Tracheal epithelial cell (primary cell): ENCODE measurements around the gene MAPK9. TPM values are rescaled to one million over a fixed set of nuclear protein-coding genes. Genes with fewer than 3 reads are reported as not detected.

Experiments used
- total RNA-seq: library from RNA; depleted of rRNA; stranded (reverse); fragments of >200 nt; gene quantifications from 2 replicates; pipeline ENCODE4 v1.2.1, GENCODE V29; 2014

Gene MAPK9
- total RNA-seq: 17.1 and 21.3 TPM in 2 replicates

DNA sequence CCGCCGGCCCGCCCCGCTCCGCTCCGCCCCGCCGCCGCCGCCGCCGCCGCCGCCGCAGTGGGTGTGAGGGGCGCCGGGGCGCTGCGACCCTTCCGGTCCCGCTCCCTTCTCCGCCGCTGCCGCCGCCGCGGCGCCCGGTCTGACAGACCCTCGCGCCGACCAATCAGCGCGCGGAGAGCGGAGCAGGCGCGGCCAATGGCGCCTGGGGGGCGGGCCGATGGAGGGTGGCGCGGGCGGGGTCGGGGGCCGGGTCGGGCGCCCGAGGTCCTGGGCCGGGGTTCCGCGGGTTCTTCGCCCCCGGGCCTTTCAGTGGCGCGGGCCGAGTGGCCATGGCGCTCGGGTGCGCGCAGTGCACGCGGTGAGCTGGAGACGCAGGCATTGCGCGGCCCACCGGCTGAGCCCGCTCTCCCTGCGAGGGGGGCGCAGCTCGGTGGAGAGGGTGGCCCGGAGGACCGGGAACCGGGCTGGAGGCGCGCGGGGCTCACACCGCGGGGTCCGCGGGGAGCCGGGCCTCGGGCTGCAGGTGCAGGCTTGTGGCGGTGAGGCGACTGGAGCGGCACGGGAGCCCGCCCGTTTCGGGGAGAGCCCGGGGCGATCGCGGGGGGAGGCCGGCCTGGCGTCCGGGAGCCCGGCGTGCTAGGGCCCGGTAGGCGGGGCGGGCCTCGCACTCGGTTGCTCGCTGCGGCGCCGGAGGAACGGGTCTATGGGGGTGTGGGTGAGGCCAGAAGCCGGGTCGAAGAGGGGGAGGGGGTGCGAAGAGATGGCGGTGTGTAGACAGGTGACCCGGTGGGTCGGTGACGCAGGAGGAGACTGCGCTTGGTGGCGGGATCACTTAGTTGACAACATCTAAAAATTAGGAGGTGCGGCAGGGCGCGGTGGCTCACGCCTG, at the start of gene MAPK9:
Gene MAPK9, minus strand, starts transcription at position 141 of the 889 bp plus-strand sequence. CDS start 11,522 bp downstream, outside the sequence.

DNA sequence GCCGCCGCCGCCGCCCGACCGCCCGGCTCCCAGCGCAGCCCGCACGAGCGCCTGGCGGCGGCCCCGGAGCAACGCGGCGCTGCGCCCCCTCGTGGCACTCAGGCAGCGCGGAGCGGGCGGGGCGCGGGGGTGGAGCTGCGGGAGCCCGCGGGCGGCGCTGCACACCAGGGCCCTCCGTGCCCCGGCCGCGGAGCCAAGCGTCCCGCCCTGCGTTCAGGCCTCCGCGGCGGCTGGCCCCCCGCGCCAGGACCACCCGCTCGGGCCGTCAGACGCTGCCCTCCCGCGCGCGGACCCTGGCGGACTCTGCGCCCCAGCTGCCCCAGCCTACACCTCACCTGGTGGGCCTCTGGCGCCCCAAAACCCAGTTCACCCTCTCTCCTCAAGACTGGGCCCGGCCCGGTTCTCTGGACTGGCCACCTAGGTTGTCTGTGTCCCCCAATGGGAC, 82.7 kb downstream of the MAPK9 start, which contains the start of gene RASGEF1C:
Gene RASGEF1C, minus strand, starts transcription at position 75 of the 445 bp plus-strand sequence. CDS start 71,159 bp downstream, outside the sequence.

Other genes with a start within 250 kb of the MAPK9 start
- 32.2 and 38.8 TPM in 2 replicates for gene RNF130, start 220.3 kb downstream of the MAPK9 start, total RNA-seq
- gene RASGEF1C, start 82.9 kb downstream of the MAPK9 start, total RNA-seq: not detected in 2 replicates
- under 0.01 and 0.48 TPM in 2 replicates for gene GFPT2, start 61.3 kb upstream of the MAPK9 start, total RNA-seq
- 15.7 and 31.3 TPM in 2 replicates for gene CNOT6, start 202.3 kb upstream of the MAPK9 start, total RNA-seq